ENCODE measurements around the gene BIK.
"Not testable (repeated sequence)": the region's sequence is repeated elsewhere in the genome, so short reads cannot be mapped to it uniquely, and the experiment has no call there.

BIK gene

GRCh38 chr22:43110444-43110926 is at the start of gene BIK:
BIK (plus strand) TSS chr22:43110750; CDS start chr22:43124023, 13,273 bp downstream.
- DNase-seq, result no peak

GRCh38 chr22:43066134-43066533 is 44.4 kb upstream of the BIK start:
- no peak for DNase-seq

- DNase-seq, result peak; percentile 5
Measured at GRCh38 chr22:43066844-43067385, 43.6 kb upstream of the BIK start.

- no peak for DNase-seq
Measured at GRCh38 chr22:43077121-43077877, 33.3 kb upstream of the BIK start.

GRCh38 chr22:43078522-43078921 is 32.0 kb upstream of the BIK start:
- no peak for DNase-seq

GRCh38 chr22:43079742-43080141 is 30.8 kb upstream of the BIK start:
- DNase-seq, result no peak

- no peak for DNase-seq
Measured at GRCh38 chr22:43080616-43081015, 29.9 kb upstream of the BIK start.

GRCh38 chr22:43081968-43082367 is 28.6 kb upstream of the BIK start:
- no peak for DNase-seq

- no peak for DNase-seq
Measured at GRCh38 chr22:43085658-43086606, 24.6 kb upstream of the BIK start.

GRCh38 chr22:43088627-43088983 is 21.9 kb upstream of the BIK start:
- DNase-seq, result no peak

GRCh38 chr22:43088984-43089717 is 21.4 kb upstream of the BIK start, which contains the start of gene TTLL1:
TTLL1 (minus strand) TSS chr22:43089391; CDS start chr22:43075586, 13,805 bp downstream.
- peak; percentile 79 for DNase-seq

- peak; percentile 76 for DNase-seq
Measured at GRCh38 chr22:43090130-43090789, 20.3 kb upstream of the BIK start.

- no peak for DNase-seq
Measured at GRCh38 chr22:43092085-43092484, 18.5 kb upstream of the BIK start.

- DNase-seq, result no peak
Measured at GRCh38 chr22:43094085-43094484, 16.5 kb upstream of the BIK start.

- DNase-seq, result no peak
Measured at GRCh38 chr22:43094551-43094950, 16.0 kb upstream of the BIK start.

GRCh38 chr22:43096420-43096819 is 14.1 kb upstream of the BIK start:
- no peak for DNase-seq

- no peak for DNase-seq
Measured at GRCh38 chr22:43098356-43098755, 12.2 kb upstream of the BIK start.

- no peak for DNase-seq
Measured at GRCh38 chr22:43099095-43099494, 11.5 kb upstream of the BIK start.

- DNase-seq, result peak; percentile 50
Measured at GRCh38 chr22:43100225-43100624, 10.3 kb upstream of the BIK start.

- DNase-seq, result no peak
Measured at GRCh38 chr22:43101306-43101705, 9.2 kb upstream of the BIK start.

GRCh38 chr22:43104056-43104625 is 6.4 kb upstream of the BIK start:
- peak; percentile 32 for DNase-seq

- DNase-seq, result not testable (repeated sequence)
Measured at GRCh38 chr22:43104950-43105349, 5.6 kb upstream of the BIK start.
